Renal pelvis (tissue), 4 donors: ENCODE results near the gene RHAG. TPM values are rescaled to one million over a fixed set of nuclear protein-coding genes. Genes with fewer than 3 reads are reported as not detected.
"Not testable (repeated sequence)": the region's sequence is repeated elsewhere in the genome, so short reads cannot be mapped to it uniquely, and the experiment has no call there.

Experiments used
- DNase-seq: peaks from one replicate; pipeline ENCODE4 v3.0.0-alpha.2; 2013
- polyA plus RNA-seq, 3 donors: library from polyadenylated mRNA; unstranded; fragments of 120-200 nt; gene quantifications; one replicate each; pipeline ENCODE4 v1.2.1, GENCODE V29; 2013; ENCODE audit not compliant: insufficient read length in 3 of 3

The RHAG gene
- polyA plus RNA-seq, 3 donors = 0.71 to 1.6 (median 0.88) TPM

GRCh38 chr6:49637350-49637731, 702 bp upstream of the RHAG start:
- DNase-seq = no peak

- no peak for DNase-seq
Observed at GRCh38 chr6:49635978-49636712, 494 bp downstream of the RHAG start.

- no peak for DNase-seq
Observed at GRCh38 chr6:49635480-49635879, 1.2 kb downstream of the RHAG start.

GRCh38 chr6:49634836-49635218, 1.8 kb downstream of the RHAG start:
- no peak for DNase-seq

- DNase-seq = no peak
Observed at GRCh38 chr6:49634092-49634835, 2.4 kb downstream of the RHAG start.

GRCh38 chr6:49633541-49633940, 3.1 kb downstream of the RHAG start:
- no peak for DNase-seq

GRCh38 chr6:49632727-49633126, 3.9 kb downstream of the RHAG start:
- DNase-seq = no peak

- not testable (repeated sequence) for DNase-seq
Observed at GRCh38 chr6:49629485-49630088, 7.1 kb downstream of the RHAG start.

GRCh38 chr6:49626811-49627210, 9.8 kb downstream of the RHAG start:
- no peak for DNase-seq

- DNase-seq = no peak
Observed at GRCh38 chr6:49618257-49618656, 18.4 kb downstream of the RHAG start.

- DNase-seq = not testable (repeated sequence)
Observed at GRCh38 chr6:49614144-49614543, 22.5 kb downstream of the RHAG start.

GRCh38 chr6:49609285-49609684, 27.4 kb downstream of the RHAG start:
- DNase-seq = no peak

- not testable (repeated sequence) for DNase-seq
Observed at GRCh38 chr6:49608275-49608674, 28.4 kb downstream of the RHAG start.

- no peak for DNase-seq
Observed at GRCh38 chr6:49607391-49607982, 29.2 kb downstream of the RHAG start.

GRCh38 chr6:49606721-49607390, 29.8 kb downstream of the RHAG start:
- peak; percentile 75 for DNase-seq

- DNase-seq = not testable (repeated sequence)
Observed at GRCh38 chr6:49604080-49604479, 32.6 kb downstream of the RHAG start.

- not testable (repeated sequence) for DNase-seq
Observed at GRCh38 chr6:49587262-49587661, 49.4 kb downstream of the RHAG start.

- no peak for DNase-seq
Observed at GRCh38 chr6:49582529-49582928, 54.1 kb downstream of the RHAG start.

GRCh38 chr6:49579649-49580048, 57.0 kb downstream of the RHAG start:
- no peak for DNase-seq

GRCh38 chr6:49576618-49577017, 60.0 kb downstream of the RHAG start:
- DNase-seq = no peak

GRCh38 chr6:49570474-49571079, 66.1 kb downstream of the RHAG start:
- no peak for DNase-seq

GRCh38 chr6:49565855-49566254, 70.8 kb downstream of the RHAG start:
- no peak for DNase-seq
